D341Med (cell line): Measurements from ENCODE around the gene CBX8.

Experiments
- DNase-seq: peaks from one replicate; pipeline ENCODE4 v3.0.0; 2012; ENCODE audit warnings: low spot score

The CBX8 gene

DNA sequence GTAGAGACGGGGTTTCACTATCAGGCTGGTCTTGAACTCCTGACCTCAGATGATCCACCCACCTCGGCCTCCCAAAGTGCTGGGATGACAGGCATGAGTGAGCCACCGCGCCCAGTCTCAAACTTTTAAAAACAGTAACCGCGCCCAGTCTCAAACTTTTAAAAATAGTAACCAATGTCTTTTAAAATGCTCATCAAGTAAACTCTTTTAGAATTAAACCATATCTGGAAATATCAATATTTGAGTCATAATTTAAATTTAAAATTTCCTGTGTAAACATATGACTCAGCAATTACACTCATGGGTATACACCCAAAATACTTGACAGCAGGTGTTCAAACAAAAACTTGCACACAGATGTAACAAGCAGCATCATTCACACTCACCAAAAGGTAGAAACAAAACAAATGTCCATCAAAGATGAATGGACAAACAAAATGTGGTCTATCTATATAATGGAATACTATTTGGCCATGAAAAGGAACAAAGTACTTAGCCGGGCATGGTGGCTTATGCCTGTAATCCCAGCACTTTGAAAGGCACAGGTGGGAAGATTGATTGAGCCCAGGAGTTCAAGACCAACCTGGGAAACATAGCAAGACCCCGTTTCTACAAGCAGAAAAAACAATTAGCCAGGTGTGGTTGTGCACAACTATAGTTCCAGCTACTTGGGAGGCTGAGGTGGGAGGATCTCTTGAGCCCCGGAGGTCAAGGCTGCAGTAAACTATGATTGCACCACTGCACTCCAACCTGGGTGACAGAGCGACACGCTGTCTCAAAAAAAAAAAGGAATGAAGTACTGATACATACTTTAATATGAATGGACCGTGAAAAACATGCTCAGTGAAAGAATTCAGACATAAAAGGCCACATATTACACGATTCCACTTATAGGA lies 46.0 kb downstream of the CBX8 start:
- DNase-seq: no peak

DNA sequence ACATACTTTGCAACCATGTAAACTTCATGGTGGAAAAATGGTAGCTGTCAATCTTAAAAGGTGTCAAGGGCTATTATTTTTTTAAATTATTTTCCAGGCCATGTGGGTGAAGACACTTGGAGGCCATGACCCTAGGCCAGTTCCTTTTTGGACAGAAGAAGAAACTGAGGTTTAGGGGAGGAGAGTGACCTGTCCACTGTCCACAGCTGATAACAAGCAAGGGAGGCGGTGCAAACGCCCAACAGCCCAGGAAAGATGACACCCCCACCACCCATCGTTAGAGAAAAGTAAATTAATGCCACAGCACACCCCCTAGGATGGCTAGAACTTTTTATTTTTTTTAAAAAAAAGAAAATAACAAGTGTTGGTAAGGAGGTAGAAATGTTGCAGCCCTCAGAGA lies 46.9 kb downstream of the CBX8 start:
- DNase-seq: no peak

DNA sequence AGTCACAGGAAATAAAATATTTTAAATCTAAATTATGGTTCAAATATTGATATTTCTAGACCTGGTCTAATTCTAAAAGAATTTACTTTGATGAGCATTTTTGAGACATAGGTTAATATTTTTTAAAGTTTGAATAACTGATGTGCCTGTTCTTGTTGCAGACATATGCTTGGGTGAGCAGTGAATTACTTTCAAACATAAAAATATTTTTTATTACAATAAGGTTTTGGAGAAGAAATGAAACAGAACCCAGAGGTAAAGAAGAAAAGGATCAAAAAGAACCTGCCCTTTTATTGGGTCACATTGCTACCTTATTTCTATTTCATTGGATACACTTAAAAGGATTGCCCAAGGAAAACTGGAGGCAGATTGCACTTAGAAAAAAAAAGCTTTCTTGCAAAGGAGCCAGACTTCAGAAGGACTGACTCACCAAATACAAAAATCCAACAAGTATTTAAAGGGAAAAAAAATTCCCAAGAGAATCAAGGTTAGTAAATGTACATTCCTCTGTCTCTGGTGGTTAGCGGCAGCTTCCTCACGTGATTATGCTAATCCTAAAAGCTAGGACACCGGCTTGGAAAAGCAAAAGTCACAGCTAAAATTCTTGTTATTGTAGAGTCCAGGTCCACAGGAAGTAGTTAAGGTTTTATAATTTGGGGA lies 47.6 kb downstream of the CBX8 start:
- no peak for DNase-seq

DNA sequence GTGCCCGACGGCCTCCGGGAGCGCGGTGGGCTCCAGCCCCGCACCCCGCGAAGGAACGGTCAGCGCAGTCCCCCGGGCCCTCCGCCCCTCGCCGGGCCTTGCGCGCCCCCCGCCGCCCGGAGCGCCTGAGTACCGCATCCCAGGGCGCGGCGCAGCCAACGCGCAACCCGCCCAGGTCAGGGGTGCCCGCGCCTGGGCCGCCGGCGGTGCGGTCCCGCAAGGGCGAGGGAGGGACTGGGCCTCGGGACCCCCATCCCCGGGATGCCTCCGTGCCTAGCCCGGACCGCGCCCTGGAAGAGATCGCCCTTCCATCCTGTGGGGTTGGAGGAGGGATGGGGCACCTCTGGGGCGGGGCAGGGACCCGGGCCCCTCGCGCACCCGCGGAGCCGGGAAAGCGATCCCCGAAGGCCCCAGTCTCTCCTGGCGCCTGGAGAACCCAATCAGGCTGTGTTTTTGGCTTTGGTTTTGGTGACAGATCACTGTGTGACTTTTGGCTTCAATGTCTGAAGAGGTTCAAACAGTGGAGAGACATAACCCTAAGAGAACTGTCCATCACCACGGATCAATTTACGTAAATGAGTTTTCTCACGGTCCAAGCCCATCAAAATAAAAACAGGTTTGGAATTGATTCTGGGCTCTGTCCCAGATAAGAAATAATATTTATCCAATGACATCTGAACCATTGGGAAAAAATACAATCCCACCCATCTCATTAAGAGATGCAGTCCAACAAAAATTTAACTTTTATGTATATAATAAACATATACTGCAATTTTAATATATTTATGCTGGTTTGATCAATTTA lies 48.4 kb downstream of the CBX8 start:
- DNase-seq: no peak

DNA sequence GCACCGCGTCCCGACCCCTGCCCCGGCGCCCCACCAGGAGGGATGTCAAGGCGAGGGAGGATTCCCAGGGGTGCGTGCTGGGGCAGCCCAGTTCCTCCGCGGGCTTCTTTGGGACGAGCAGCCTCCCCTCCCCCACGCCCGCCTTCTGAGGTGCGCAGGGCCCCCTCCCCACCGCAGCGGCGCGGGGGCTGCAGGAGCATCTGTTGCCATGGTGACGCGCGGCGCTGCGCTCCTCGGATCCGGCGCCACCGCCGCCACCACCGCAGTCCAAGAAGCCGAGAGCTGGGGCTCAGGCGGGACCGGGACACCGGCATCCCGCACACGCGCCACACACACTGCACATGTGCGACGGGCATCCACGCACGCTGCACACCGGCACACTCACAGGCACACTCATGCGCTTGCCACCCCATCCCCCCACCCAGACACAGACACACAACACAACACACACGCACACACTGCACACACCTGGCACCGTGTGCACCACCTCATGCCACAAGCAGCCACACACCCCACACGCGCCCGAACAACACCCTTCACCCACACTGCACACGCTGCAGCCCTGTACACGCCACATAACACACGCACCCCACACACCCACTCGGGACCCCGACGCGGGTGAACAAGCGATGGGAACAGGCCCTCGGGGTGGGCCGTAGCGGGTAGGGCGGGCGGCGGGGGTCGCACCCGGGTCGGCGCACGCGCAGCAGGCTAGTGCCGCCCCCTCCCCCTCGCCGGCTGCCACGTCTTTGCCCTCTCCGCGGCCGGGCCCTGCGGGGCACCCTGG lies 49.2 kb downstream of the CBX8 start:
- peak; percentile 62 for DNase-seq

DNA sequence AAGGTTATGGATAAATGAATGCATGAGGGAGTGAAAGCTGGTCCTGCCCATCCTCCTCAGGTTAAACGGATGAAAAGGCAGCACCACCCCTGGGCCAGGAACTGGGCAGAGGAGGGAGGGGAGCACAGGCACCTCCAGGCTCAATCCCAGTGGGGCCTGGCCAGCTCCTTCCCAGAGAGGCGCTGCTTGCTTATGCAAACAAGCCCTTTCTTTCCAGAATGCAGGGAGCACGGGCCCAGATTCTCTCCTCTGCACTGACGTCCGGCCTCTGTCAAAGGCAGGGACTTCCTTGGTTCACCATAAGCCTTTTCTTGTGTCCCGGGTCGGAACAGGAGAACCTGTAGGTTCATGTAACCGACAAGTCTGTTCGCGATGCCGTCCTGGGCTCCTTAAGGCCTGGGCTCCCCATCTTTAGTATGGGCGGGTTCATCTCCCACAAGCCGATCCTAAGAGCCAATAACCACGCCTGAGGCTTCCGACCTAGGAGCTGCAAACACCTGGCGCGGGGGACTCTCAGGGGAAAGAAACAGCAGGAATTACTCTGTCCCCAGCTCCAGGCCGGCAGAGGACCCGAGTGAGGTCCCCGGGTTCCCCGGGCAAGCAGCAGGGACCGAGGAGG lies 49.9 kb downstream of the CBX8 start:
- DNase-seq: no peak

DNA sequence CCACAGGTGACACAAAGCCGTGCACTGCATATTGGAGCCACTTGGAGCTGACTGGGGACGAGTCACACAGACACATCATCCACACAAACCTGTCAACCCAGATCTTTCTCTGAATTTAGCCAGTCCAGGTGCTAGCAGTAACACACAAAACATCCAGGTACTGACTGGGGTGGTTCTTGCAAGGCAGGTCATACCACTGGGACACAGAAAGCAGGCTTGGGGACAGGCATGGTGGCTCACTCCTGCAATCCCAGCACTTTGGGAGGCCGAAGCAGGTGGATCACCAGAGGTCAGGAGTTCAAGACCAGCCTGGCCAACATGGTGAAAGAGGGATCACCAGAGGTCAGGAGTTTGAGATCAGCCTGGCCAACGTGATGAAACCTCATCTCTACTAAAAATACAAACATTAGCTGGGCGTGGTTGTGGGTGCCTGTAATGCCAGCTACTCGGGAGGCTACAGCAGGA lies 51.2 kb downstream of the CBX8 start:
- DNase-seq: no peak

DNA sequence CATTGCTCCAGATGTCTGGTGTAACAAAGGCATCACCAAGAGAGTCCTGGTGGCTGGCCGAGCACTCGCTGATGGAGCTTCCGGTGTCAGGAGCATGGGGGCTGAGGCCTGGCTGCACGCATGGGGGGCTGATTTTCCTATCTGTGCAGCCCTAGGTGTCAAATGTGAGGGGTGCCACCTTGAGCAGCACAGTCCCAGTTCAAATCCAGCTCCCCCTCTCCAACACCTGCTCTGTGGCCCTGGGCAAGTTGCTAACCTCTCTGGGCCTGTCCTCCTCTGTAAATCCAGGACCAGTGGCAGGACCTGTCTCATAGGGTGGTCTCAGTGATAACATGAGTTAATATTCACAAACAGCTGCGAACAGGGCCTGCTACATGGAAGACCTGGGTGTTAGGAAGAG lies 53.3 kb downstream of the CBX8 start:
- DNase-seq: no peak

DNA sequence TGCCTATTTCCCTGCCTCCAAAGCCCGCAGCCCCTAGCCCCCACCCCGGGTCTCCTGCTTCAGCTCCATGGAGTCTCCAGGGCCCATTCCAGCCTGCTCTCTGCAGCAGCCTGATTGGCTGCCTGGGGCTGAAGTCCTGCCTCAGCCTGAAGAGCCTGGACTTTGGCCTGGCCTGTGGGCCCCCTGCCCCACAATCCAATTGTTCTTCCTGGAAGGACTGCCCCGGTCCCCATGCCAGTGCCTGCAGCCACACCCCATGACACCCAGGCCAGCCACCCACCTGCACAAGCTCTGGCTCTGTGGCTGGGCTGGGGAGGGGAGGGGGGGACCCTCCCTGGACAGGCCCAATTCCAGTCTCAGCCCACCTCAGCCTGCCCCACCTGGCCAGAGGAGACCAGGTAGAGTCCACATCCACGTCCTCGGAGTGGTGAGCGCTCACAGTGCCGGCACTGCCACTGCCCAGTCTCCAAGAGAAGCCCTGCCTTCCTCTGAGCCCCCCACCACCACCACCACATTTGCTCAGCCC lies 53.9 kb downstream of the CBX8 start:
- no peak for DNase-seq

DNA sequence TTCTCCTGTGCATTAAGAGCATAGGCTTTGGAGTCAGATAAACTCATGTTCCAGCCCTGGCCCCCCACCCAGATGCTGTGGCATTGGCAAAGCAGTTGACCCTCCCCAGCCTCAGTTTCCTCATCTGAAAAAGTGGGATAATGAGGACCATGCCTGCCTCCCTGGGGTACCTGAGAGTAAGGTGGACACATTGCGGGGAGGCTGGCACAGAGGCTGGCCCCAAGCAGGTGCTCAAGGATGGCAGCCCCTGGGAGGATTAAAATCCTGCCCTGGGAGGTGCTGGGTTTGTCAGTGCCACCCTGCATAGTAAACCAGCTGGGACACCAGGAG lies 54.3 kb downstream of the CBX8 start:
- DNase-seq: no peak
